Stimulated activated memory B cell treated with anti-CD40 and anti-IgM and Interleukin-4, amounts not matched to agents 10 μg/mL and 1 μg/mL and 100 μg/mL, for 72 hours (primary cell): ENCODE results near the gene PTPRT.

Source experiments
- ATAC-seq: fragments of 150-1000 bp; cut with Tn5 transposase; 2 replicates; pipeline ENCODE4 v1.10.0; 2021
- H3K27ac Mint-ChIP-seq: one replicate; pipeline ENCODE4 v1.8.0; 2022; ENCODE audit warnings: mild to moderate bottlenecking, mixed read lengths
- H3K27me3 Mint-ChIP-seq: one replicate; pipeline ENCODE4 v1.8.0; 2022; ENCODE audit warnings: mixed read lengths
- H3K36me3 Mint-ChIP-seq: one replicate; pipeline ENCODE4 v1.8.0; 2022; ENCODE audit warnings: mixed read lengths
- H3K4me1 Mint-ChIP-seq: one replicate; pipeline ENCODE4 v1.8.0; 2022; ENCODE audit warnings: mixed read lengths
- H3K4me3 Mint-ChIP-seq: one replicate; pipeline ENCODE4 v1.8.0; 2022; ENCODE audit warnings: mild to moderate bottlenecking, moderate library complexity, mixed read lengths
- H3K9me3 Mint-ChIP-seq: one replicate; pipeline ENCODE4 v1.8.0; 2022; ENCODE audit warnings: mixed read lengths

The PTPRT gene

GRCh38 chr20:43003318-43003944, 186.3 kb downstream of the PTPRT start:
- Mint-ChIP-seq H3K27me3 (no peaks in the 10 kb centered on the region), H3K27ac (no peak overlapping the region), H3K4me3 (no peak overlapping the region), H3K9me3 (no peaks in the 10 kb centered on the region), H3K36me3 (no peaks in the 10 kb centered on the region), H3K4me1 (no peaks in the 10 kb centered on the region)
- ATAC-seq, result no peak

- Mint-ChIP-seq H3K27ac (no peak overlapping the region), H3K4me3 (no peak overlapping the region), H3K36me3 (no peaks in the 10 kb centered on the region), H3K27me3 (peaks cover under 1% of the 10 kb centered on the region), H3K9me3 (peaks cover 2% of the 10 kb centered on the region), H3K4me1 (no peaks in the 10 kb centered on the region)
- no peak for ATAC-seq
Measured at GRCh38 chr20:42996141-42996540, 193.6 kb downstream of the PTPRT start.

- H3K4me3 Mint-ChIP-seq, result no peak overlapping the region
- no peaks in the 10 kb centered on the region for H3K4me1 Mint-ChIP-seq
- H3K27me3 Mint-ChIP-seq, result peaks cover 10% of the 10 kb centered on the region
- ATAC-seq, result no peak
- H3K36me3 Mint-ChIP-seq, result no peaks in the 10 kb centered on the region
- H3K27ac Mint-ChIP-seq, result no peak overlapping the region
- peaks cover 4% of the 10 kb centered on the region for H3K9me3 Mint-ChIP-seq
Measured at GRCh38 chr20:42988319-42988718, 201.4 kb downstream of the PTPRT start.

- no peak for ATAC-seq
- Mint-ChIP-seq H3K4me3 (no peak overlapping the region), H3K9me3 (peaks cover 4% of the 10 kb centered on the region), H3K36me3 (no peaks in the 10 kb centered on the region), H3K27me3 (peaks cover 10% of the 10 kb centered on the region), H3K27ac (no peak overlapping the region), H3K4me1 (no peaks in the 10 kb centered on the region)
Measured at GRCh38 chr20:42987376-42988114, 202.2 kb downstream of the PTPRT start.

- peaks cover 4% of the 10 kb centered on the region for H3K9me3 Mint-ChIP-seq
- no peak overlapping the region for H3K4me3 Mint-ChIP-seq
- H3K27ac Mint-ChIP-seq, result no peak overlapping the region
- H3K4me1 Mint-ChIP-seq, result no peaks in the 10 kb centered on the region
- no peak for ATAC-seq
- no peaks in the 10 kb centered on the region for H3K36me3 Mint-ChIP-seq
- peaks cover 10% of the 10 kb centered on the region for H3K27me3 Mint-ChIP-seq
Measured at GRCh38 chr20:42986143-42986773, 203.4 kb downstream of the PTPRT start.

GRCh38 chr20:42985628-42986027, 204.1 kb downstream of the PTPRT start:
- Mint-ChIP-seq H3K4me3 (no peak overlapping the region), H3K27me3 (peaks cover 5% of the 10 kb centered on the region), H3K4me1 (no peaks in the 10 kb centered on the region), H3K36me3 (no peaks in the 10 kb centered on the region), H3K27ac (no peak overlapping the region), H3K9me3 (peaks cover 4% of the 10 kb centered on the region)
- ATAC-seq, result no peak

GRCh38 chr20:42982218-42982617, 207.5 kb downstream of the PTPRT start:
- H3K27me3 Mint-ChIP-seq, result no peaks in the 10 kb centered on the region
- H3K4me1 Mint-ChIP-seq, result no peaks in the 10 kb centered on the region
- no peaks in the 10 kb centered on the region for H3K36me3 Mint-ChIP-seq
- no peak overlapping the region for H3K4me3 Mint-ChIP-seq
- no peak for ATAC-seq
- no peak overlapping the region for H3K27ac Mint-ChIP-seq
- H3K9me3 Mint-ChIP-seq, result no peaks in the 10 kb centered on the region

- H3K36me3 Mint-ChIP-seq, result no peaks in the 10 kb centered on the region
- H3K27ac Mint-ChIP-seq, result no peak overlapping the region
- H3K4me3 Mint-ChIP-seq, result no peak overlapping the region
- H3K9me3 Mint-ChIP-seq, result no peaks in the 10 kb centered on the region
- ATAC-seq, result no peak
- H3K4me1 Mint-ChIP-seq, result no peaks in the 10 kb centered on the region
- H3K27me3 Mint-ChIP-seq, result no peaks in the 10 kb centered on the region
Measured at GRCh38 chr20:42981253-42981652, 208.5 kb downstream of the PTPRT start.

- Mint-ChIP-seq H3K4me1 (no peaks in the 10 kb centered on the region), H3K9me3 (no peaks in the 10 kb centered on the region), H3K4me3 (no peak overlapping the region), H3K36me3 (no peaks in the 10 kb centered on the region), H3K27ac (no peak overlapping the region), H3K27me3 (no peaks in the 10 kb centered on the region)
- no peak for ATAC-seq
Measured at GRCh38 chr20:42979720-42980119, 210.0 kb downstream of the PTPRT start.

- no peaks in the 10 kb centered on the region for H3K4me1 Mint-ChIP-seq
- no peak for ATAC-seq
- H3K27ac Mint-ChIP-seq, result no peak overlapping the region
- no peaks in the 10 kb centered on the region for H3K9me3 Mint-ChIP-seq
- H3K4me3 Mint-ChIP-seq, result no peak overlapping the region
- no peaks in the 10 kb centered on the region for H3K36me3 Mint-ChIP-seq
- H3K27me3 Mint-ChIP-seq, result no peaks in the 10 kb centered on the region
Measured at GRCh38 chr20:42978184-42978974, 211.3 kb downstream of the PTPRT start.

- Mint-ChIP-seq H3K9me3 (no peaks in the 10 kb centered on the region), H3K27ac (no peak overlapping the region), H3K36me3 (no peaks in the 10 kb centered on the region), H3K4me1 (no peaks in the 10 kb centered on the region), H3K27me3 (no peaks in the 10 kb centered on the region), H3K4me3 (no peak overlapping the region)
- ATAC-seq, result no peak
Measured at GRCh38 chr20:42975974-42976373, 213.7 kb downstream of the PTPRT start.

- Mint-ChIP-seq H3K4me3 (no peak overlapping the region), H3K4me1 (no peaks in the 10 kb centered on the region), H3K27ac (no peak overlapping the region), H3K36me3 (no peaks in the 10 kb centered on the region), H3K9me3 (no peaks in the 10 kb centered on the region), H3K27me3 (no peaks in the 10 kb centered on the region)
- no peak for ATAC-seq
Measured at GRCh38 chr20:42974347-42974746, 215.4 kb downstream of the PTPRT start.

- H3K4me3 Mint-ChIP-seq, result no peak overlapping the region
- no peaks in the 10 kb centered on the region for H3K4me1 Mint-ChIP-seq
- H3K9me3 Mint-ChIP-seq, result peaks cover 3% of the 10 kb centered on the region
- H3K36me3 Mint-ChIP-seq, result no peaks in the 10 kb centered on the region
- no peaks in the 10 kb centered on the region for H3K27me3 Mint-ChIP-seq
- H3K27ac Mint-ChIP-seq, result no peak overlapping the region
- ATAC-seq, result no peak
Measured at GRCh38 chr20:42972591-42972990, 217.1 kb downstream of the PTPRT start.

- H3K36me3 Mint-ChIP-seq, result no peaks in the 10 kb centered on the region
- no peak overlapping the region for H3K27ac Mint-ChIP-seq
- no peak overlapping the region for H3K4me3 Mint-ChIP-seq
- H3K4me1 Mint-ChIP-seq, result no peaks in the 10 kb centered on the region
- H3K9me3 Mint-ChIP-seq, result peaks cover 6% of the 10 kb centered on the region
- no peaks in the 10 kb centered on the region for H3K27me3 Mint-ChIP-seq
- no peak for ATAC-seq
Measured at GRCh38 chr20:42968746-42969145, 221.0 kb downstream of the PTPRT start.

- H3K4me1 Mint-ChIP-seq, result no peaks in the 10 kb centered on the region
- no peak overlapping the region for H3K27ac Mint-ChIP-seq
- ATAC-seq, result no peak
- no peaks in the 10 kb centered on the region for H3K27me3 Mint-ChIP-seq
- H3K4me3 Mint-ChIP-seq, result no peak overlapping the region
- H3K9me3 Mint-ChIP-seq, result peaks cover 6% of the 10 kb centered on the region
- no peaks in the 10 kb centered on the region for H3K36me3 Mint-ChIP-seq
Measured at GRCh38 chr20:42963796-42964195, 225.9 kb downstream of the PTPRT start.
